ENCODE results near the gene HAUS5. TPM values are rescaled to one million over a fixed set of nuclear protein-coding genes. Genes with fewer than 3 reads are reported as not detected.

HAUS5 gene
- total RNA-seq, 1 experiment from 2014 or later: 10.1 TPM

DNA sequence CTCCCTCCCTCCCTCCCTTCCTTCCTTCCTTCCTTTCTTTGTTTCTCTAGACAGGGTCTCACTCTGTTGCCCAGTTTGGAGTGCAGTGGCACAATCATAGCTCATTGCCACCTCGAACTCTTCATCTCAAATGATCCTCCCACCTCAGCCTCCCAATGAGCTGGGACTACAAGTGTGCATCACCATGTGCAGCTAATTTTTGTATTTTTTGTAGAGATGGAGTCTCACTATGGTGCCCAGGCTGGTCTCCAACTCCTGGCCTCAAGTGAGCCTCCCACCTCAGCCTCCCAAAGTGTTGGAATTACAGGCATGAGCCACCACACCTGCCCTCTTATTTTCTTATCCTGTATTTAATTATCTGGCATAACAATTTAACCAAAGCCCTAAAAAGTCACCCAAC lies 58.2 kb downstream of the HAUS5 start:
- DNase-seq (ENCODE audit: low read depth): no peak

DNA sequence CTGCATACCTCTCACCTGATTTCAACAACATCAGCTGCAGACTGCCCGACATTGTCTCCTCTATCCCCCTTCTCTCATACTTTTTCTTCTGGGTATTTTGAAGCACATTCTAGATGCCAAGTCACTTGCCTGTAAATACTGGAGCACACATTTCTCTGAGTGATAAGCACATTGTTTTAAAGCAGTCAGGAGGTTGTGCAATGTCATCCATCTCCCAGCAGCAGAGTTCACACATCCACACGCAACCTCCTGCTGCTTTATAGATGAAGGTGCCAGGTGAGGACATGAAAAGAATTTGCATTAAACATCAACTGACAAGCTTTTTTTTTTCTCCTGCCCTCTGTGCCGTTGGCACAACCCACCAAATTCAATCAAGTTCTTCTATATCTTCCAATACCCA lies 59.3 kb downstream of the HAUS5 start:
- DNase-seq (ENCODE audit: low read depth): no peak

DNA sequence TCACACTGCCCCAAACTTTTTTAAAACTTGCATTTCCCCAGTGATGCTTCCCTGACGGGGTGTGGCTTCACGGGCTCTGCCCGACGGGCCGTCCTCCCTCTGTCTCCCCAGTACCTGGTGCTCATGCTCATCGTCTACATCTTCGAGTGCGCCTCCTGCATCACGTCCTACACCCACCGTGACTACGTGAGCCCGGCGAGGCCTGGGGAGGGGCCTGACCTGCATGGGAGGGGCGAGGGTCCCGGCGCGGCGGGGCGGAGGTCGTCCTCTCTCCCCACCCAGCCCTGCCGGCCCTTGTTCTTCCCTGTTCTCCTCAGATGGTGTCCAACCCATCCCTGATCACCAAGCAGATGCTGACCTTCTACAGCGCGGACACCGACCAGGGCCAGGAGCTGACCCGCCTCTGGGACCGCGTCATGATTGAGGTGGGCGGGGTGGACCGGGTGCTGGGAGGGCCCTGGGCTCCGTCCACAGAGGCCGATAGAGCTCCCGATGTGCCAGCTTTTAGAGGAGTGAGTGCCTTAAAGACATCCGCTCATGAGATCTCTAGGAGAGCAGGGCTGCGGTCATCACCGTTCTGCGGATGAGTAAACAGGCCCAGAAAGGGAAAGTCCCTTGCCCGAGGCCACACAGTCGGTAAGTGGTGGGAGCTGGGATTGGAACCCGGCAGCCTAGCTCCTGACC lies 60.7 kb downstream of the HAUS5 start:
- peak; percentile 67 for DNase-seq (ENCODE audit: low read depth)

Other genes with a start within 250 kb of the HAUS5 start
- not detected in 2 replicates for gene GPR42, start 241.7 kb upstream of the HAUS5 start, total RNA-seq (2014; rRNA removed; shearing (Covaris generic))
- gene FFAR2, start 164.5 kb upstream of the HAUS5 start, total RNA-seq (2014; rRNA removed; shearing (Covaris generic)): not detected in 2 replicates
- not detected in 2 replicates for gene KRTDAP, start 122.3 kb upstream of the HAUS5 start, total RNA-seq (2014; rRNA removed; shearing (Covaris generic))
- gene DMKN, start 99.1 kb upstream of the HAUS5 start, total RNA-seq (2014; rRNA removed; shearing (Covaris generic)): 6.7 and 34.4 TPM in 2 replicates
- 0.25 and 0.49 TPM in 2 replicates for gene SBSN, start 84.4 kb upstream of the HAUS5 start, total RNA-seq (2014; rRNA removed; shearing (Covaris generic))
- gene GAPDHS, start 79.3 kb upstream of the HAUS5 start, total RNA-seq (2014; rRNA removed; shearing (Covaris generic)): not detected in 2 replicates
- gene TMEM147, start 67.1 kb upstream of the HAUS5 start, total RNA-seq (2014; rRNA removed; shearing (Covaris generic)): 106 and 116 TPM in 2 replicates
- not detected in 2 replicates for gene ATP4A, start 49.1 kb upstream of the HAUS5 start, total RNA-seq (2014; rRNA removed; shearing (Covaris generic))
- not detected in 2 replicates for gene PMIS2, start 26.6 kb upstream of the HAUS5 start, total RNA-seq (2014; rRNA removed; shearing (Covaris generic))
- gene RBM42, start 16.3 kb downstream of the HAUS5 start, total RNA-seq (2014; rRNA removed; shearing (Covaris generic)): 97.1 and 128 TPM in 2 replicates
- gene ETV2, start 29.0 kb downstream of the HAUS5 start, total RNA-seq (2014; rRNA removed; shearing (Covaris generic)): 0.54 TPM in 1 of 2 replicates, not detected in the other
- 635 and 1,532 TPM in 2 replicates for gene COX6B1, start 35.6 kb downstream of the HAUS5 start, total RNA-seq (2014; rRNA removed; shearing (Covaris generic))
- 0.47 TPM in 1 of 2 replicates, not detected in the other for gene UPK1A, start 53.8 kb downstream of the HAUS5 start, total RNA-seq (2014; rRNA removed; shearing (Covaris generic))
- not detected in 2 replicates for gene ZBTB32, start 91.8 kb downstream of the HAUS5 start, total RNA-seq (2014; rRNA removed; shearing (Covaris generic))
- gene KMT2B, start 105.3 kb downstream of the HAUS5 start, total RNA-seq (2014; rRNA removed; shearing (Covaris generic)): 4.9 and 8.8 TPM in 2 replicates
- 8.8 and 24.0 TPM in 2 replicates for gene IGFLR1, start 129.7 kb downstream of the HAUS5 start, total RNA-seq (2014; rRNA removed; shearing (Covaris generic))
- 18.0 and 24.9 TPM in 2 replicates for gene U2AF1L4, start 132.7 kb downstream of the HAUS5 start, total RNA-seq (2014; rRNA removed; shearing (Covaris generic))
- gene PSENEN, start 132.9 kb downstream of the HAUS5 start, total RNA-seq (2014; rRNA removed; shearing (Covaris generic)): 90.5 and 108 TPM in 2 replicates
- gene LIN37, start 135.8 kb downstream of the HAUS5 start, total RNA-seq (2014; rRNA removed; shearing (Covaris generic)): 4.3 and 12.2 TPM in 2 replicates
- 0.39 and 0.47 TPM in 2 replicates for gene HSPB6, start 144.3 kb downstream of the HAUS5 start, total RNA-seq (2014; rRNA removed; shearing (Covaris generic))
- 5.9 and 7.4 TPM in 2 replicates for gene PROSER3, start 145.4 kb downstream of the HAUS5 start, total RNA-seq (2014; rRNA removed; shearing (Covaris generic))
- gene ARHGAP33, start 162.8 kb downstream of the HAUS5 start, total RNA-seq (2014; rRNA removed; shearing (Covaris generic)): 1.5 and 4.2 TPM in 2 replicates
- gene PRODH2, start 200.1 kb downstream of the HAUS5 start, total RNA-seq (2014; rRNA removed; shearing (Covaris generic)): not detected in 2 replicates
- not detected in 2 replicates for gene NPHS1, start 239.8 kb downstream of the HAUS5 start, total RNA-seq (2014; rRNA removed; shearing (Covaris generic))
- 0.07 and 0.17 TPM in 2 replicates for gene KIRREL2, start 244.2 kb downstream of the HAUS5 start, total RNA-seq (2014; rRNA removed; shearing (Covaris generic))